GM12878 (cell line): Measurements from ENCODE around the gene DYSF.

ENCODE experiments used
- GABPA ChIP-seq: IDR thresholded peaks from 2 replicates; pipeline ENCODE4 v1.6.1; 2014; ENCODE audit warnings: antibody characterized with exemption, low read depth, mild to moderate bottlenecking, inconsistent platforms
- LARP7 ChIP-seq: fragments of 450-650 bp; IDR thresholded peaks from 2 replicates; pipeline ENCODE4 v1.6.1; 2017; ENCODE audit warnings: mild to moderate bottlenecking
- MYC ChIP-seq: IDR thresholded peaks from 2 replicates; pipeline ENCODE4 v1.6.1; 2011; ENCODE audit warnings: mild to moderate bottlenecking, low read length, moderate library complexity, inconsistent platforms; ENCODE audit not compliant: insufficient read depth, insufficient replicate concordance, insufficient read length, severe bottlenecking
- POLR2A ChIP-seq: IDR thresholded peaks from 2 replicates; pipeline ENCODE4 v1.6.1; 2011; ENCODE audit warnings: low read depth, mild to moderate bottlenecking, low read length
- POU2F2 ChIP-seq: IDR thresholded peaks from 3 replicates; pipeline ENCODE4 v1.6.1; 2011; ENCODE audit warnings: low read depth, mild to moderate bottlenecking, low read length, borderline replicate concordance
- SIX5 ChIP-seq: IDR thresholded peaks from 2 replicates; pipeline ENCODE4 v1.6.1; 2011; ENCODE audit warnings: mild to moderate bottlenecking, low read depth, low read length, moderate library complexity; ENCODE audit not compliant: severe bottlenecking
- TF ChIP-seq, protein P1 (sequence below): IDR thresholded peaks from 2 replicates; pipeline ENCODE4 v1.6.1; 2012; ENCODE audit warnings: low read depth, low read length, improper control_type of control experiment
- TF ChIP-seq, protein P2 (sequence below), 3 experiments: IDR thresholded peaks in 2 of 3; conservative IDR thresholded peaks in 1 of 3; 2 replicates each; pipeline ENCODE4 v1.5.1; 2011; ENCODE audit warnings: low read depth in 3 of 3, low read length in 3 of 3, mild to moderate bottlenecking in 3 of 3, control low read depth in 2 of 3, moderate library complexity in 2 of 3, inconsistent platforms in 1 of 3, mixed read lengths in 1 of 3; ENCODE audit not compliant: control insufficient read depth in 2 of 3, insufficient read depth in 1 of 3; ENCODE audit errors: extremely low read depth in 1 of 3
- TF ChIP-seq, protein P3 (sequence below): IDR thresholded peaks from 2 replicates; pipeline ENCODE4 v1.6.1; 2011; ENCODE audit warnings: borderline replicate concordance, low read depth, mild to moderate bottlenecking, moderate library complexity, mixed read lengths, low read length; ENCODE audit not compliant: insufficient read depth; ENCODE audit errors: extremely low read length

DNA sequence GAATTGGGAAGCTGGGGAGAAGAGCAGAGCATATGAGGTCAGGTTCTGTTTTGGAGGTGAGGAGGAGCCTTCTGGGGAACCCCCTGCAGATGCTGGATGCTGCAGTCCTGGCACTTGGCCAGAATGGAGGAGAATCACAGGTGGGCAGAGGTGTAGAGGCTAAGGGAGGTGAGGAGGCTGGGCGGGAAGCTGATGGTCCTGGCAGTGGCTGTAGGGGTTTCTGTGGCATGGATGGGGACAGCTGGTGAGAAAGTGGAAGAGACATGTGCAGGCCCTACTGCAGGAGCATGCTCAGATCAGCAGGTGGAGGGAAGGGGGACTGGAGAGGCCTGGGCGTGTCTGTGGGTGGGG, 101.3 kb downstream of the DYSF start:
- TF ChIP-seq SIX5 (no peak), POLR2A (no peak), POU2F2 (no peak), MYC (no peak), LARP7 (no peak), GABPA (no peak)
- TF ChIP-seq, protein P1, sequence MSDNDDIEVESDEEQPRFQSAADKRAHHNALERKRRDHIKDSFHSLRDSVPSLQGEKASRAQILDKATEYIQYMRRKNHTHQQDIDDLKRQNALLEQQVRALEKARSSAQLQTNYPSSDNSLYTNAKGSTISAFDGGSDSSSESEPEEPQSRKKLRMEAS, result no peak
- TF ChIP-seq, protein P2, sequence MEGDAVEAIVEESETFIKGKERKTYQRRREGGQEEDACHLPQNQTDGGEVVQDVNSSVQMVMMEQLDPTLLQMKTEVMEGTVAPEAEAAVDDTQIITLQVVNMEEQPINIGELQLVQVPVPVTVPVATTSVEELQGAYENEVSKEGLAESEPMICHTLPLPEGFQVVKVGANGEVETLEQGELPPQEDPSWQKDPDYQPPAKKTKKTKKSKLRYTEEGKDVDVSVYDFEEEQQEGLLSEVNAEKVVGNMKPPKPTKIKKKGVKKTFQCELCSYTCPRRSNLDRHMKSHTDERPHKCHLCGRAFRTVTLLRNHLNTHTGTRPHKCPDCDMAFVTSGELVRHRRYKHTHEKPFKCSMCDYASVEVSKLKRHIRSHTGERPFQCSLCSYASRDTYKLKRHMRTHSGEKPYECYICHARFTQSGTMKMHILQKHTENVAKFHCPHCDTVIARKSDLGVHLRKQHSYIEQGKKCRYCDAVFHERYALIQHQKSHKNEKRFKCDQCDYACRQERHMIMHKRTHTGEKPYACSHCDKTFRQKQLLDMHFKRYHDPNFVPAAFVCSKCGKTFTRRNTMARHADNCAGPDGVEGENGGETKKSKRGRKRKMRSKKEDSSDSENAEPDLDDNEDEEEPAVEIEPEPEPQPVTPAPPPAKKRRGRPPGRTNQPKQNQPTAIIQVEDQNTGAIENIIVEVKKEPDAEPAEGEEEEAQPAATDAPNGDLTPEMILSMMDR (IDR thresholded peaks at IDR 0.05 in 2 of 3, conservative IDR thresholded peaks at IDR 0.05 in 1 of 3; ENCODE audit: control insufficient read depth in 2 of 3, extremely low read depth in 1 of 3, insufficient read depth in 1 of 3, low read depth in 3 of 3, low read length in 3 of 3), result no peak
- TF ChIP-seq, protein P3, sequence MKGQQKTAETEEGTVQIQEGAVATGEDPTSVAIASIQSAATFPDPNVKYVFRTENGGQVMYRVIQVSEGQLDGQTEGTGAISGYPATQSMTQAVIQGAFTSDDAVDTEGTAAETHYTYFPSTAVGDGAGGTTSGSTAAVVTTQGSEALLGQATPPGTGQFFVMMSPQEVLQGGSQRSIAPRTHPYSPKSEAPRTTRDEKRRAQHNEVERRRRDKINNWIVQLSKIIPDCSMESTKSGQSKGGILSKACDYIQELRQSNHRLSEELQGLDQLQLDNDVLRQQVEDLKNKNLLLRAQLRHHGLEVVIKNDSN, result no peak
